SK-N-SH treated with all-trans-retinoic acid at 6 μM for 48 hours (cell line): ENCODE measurements around the gene MDFIC.

Experiments used
- ATAC-seq: fragments of 200-7000 bp; cut with Tn5 transposase; 3 replicates; pipeline ENCODE4 v1.9.1; 2020; ENCODE audit warnings: mild to moderate bottlenecking, moderate library complexity
- ARNTL ChIP-seq: fragments of 450-650 bp; formaldehyde crosslinking; IDR thresholded peaks from 2 replicates; pipeline ENCODE4 v1.5.0; 2020; ENCODE audit warnings: low read depth, mild to moderate bottlenecking, moderate library complexity, borderline replicate concordance
- BACH2 ChIP-seq: fragments of 250-450 bp; sonication (Bioruptor Pico); IDR thresholded peaks from 2 replicates; pipeline ENCODE4 v1.9.0; 2021; ENCODE audit warnings: mild to moderate bottlenecking, borderline replicate concordance
- CSDC2 ChIP-seq: fragments of 250-450 bp; sonication (Bioruptor Pico); IDR thresholded peaks from 2 replicates; pipeline ENCODE4 v1.5.0; 2020; ENCODE audit warnings: mild to moderate bottlenecking, moderate library complexity
- ESRRG ChIP-seq: fragments of 250-450 bp; sonication (Bioruptor Pico); IDR thresholded peaks from 2 replicates; pipeline ENCODE4 v1.6.1; 2021; ENCODE audit warnings: mild to moderate bottlenecking
- GLIS3 ChIP-seq: fragments of 250-450 bp; sonication (Bioruptor Pico); IDR thresholded peaks from 2 replicates; pipeline ENCODE4 v1.5.0; 2020; ENCODE audit warnings: mild to moderate bottlenecking, moderate library complexity
- OSR1 ChIP-seq: fragments of 250-450 bp; sonication (Bioruptor Pico); IDR thresholded peaks from 2 replicates; pipeline ENCODE4 v1.8.0; 2022; ENCODE audit warnings: moderate library complexity, mild to moderate bottlenecking, inconsistent platforms
- PATZ1 ChIP-seq: fragments of 250-450 bp; sonication (Bioruptor Pico); IDR thresholded peaks from 2 replicates; pipeline ENCODE4 v1.8.0; 2020; ENCODE audit warnings: mild to moderate bottlenecking, moderate library complexity, borderline replicate concordance
- POU6F1 ChIP-seq: fragments of 250-450 bp; sonication (Bioruptor Pico); IDR thresholded peaks from 2 replicates; pipeline ENCODE4 v1.8.0; 2021; ENCODE audit warnings: low read depth, mild to moderate bottlenecking, moderate library complexity, borderline replicate concordance
- PPARA ChIP-seq: fragments of 250-450 bp; sonication (Bioruptor Pico); IDR thresholded peaks from 2 replicates; pipeline ENCODE4 v1.5.0; 2020; ENCODE audit warnings: mild to moderate bottlenecking, borderline replicate concordance
- TOX ChIP-seq: fragments of 250-450 bp; sonication (Bioruptor Pico); IDR thresholded peaks from 2 replicates; pipeline ENCODE4 v1.8.0; 2021; ENCODE audit warnings: mild to moderate bottlenecking, moderate library complexity, borderline replicate concordance
- ZC3H10 ChIP-seq: fragments of 250-450 bp; sonication (Bioruptor Pico); IDR thresholded peaks from 2 replicates; pipeline ENCODE4 v1.5.1; 2021; ENCODE audit warnings: mild to moderate bottlenecking, moderate library complexity
- ZFP3 ChIP-seq: fragments of 250-450 bp; sonication (Bioruptor Pico); IDR thresholded peaks from 2 replicates; pipeline ENCODE4 v1.5.0; 2020; ENCODE audit warnings: mild to moderate bottlenecking, moderate library complexity
- ZNF565 ChIP-seq: fragments of 450-650 bp; formaldehyde crosslinking; conservative IDR thresholded peaks from 2 replicates; pipeline ENCODE4 v1.5.0; 2020; ENCODE audit warnings: low read depth, mild to moderate bottlenecking, moderate library complexity
- TF ChIP-seq, protein P1 (sequence below): fragments of 250-450 bp; sonication (Bioruptor Pico); IDR thresholded peaks from 2 replicates; pipeline ENCODE4 v1.5.0; 2020; ENCODE audit warnings: mild to moderate bottlenecking, moderate library complexity
- TF ChIP-seq, protein P2 (sequence below): fragments of 250-450 bp; sonication (Bioruptor Pico); IDR thresholded peaks from 2 replicates; pipeline ENCODE4 v1.5.1; 2020; ENCODE audit warnings: low read depth, mild to moderate bottlenecking, moderate library complexity

MDFIC gene

GRCh38 chr7:114976666-114977065, 54.8 kb downstream of the MDFIC start:
- no peak for ATAC-seq

DNA sequence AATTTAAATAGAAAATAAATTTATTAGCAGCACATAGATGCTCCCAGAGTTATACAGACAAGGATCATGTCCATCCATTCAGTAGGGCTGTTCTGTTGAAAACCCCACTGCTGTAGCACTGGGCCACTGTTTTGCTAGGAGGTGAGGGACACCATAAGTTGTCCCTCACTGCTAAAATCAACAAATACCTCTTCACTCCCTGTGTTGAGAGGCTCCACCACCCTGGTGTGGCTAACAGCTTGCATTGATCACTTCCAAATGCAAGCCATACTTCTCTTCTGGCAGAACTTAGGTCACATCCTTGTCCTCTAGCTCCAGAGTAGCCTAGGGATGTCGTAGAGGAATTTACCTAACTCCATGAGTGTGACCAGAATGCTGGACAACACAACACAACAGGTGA, 55.4 kb downstream of the MDFIC start:
- no peak for TF ChIP-seq OSR1 (CRISPR knock-in tag)
- TF ChIP-seq ARNTL (CRISPR knock-in tag) = no peak
- TF ChIP-seq ZFP3 (CRISPR knock-in tag) = no peak
- no peak for TF ChIP-seq PATZ1 (CRISPR knock-in tag)
- no peak for TF ChIP-seq CSDC2 (CRISPR knock-in tag)
- no peak for TF ChIP-seq POU6F1 (CRISPR knock-in tag)
- no peak for TF ChIP-seq BACH2
- TF ChIP-seq, protein P1, sequence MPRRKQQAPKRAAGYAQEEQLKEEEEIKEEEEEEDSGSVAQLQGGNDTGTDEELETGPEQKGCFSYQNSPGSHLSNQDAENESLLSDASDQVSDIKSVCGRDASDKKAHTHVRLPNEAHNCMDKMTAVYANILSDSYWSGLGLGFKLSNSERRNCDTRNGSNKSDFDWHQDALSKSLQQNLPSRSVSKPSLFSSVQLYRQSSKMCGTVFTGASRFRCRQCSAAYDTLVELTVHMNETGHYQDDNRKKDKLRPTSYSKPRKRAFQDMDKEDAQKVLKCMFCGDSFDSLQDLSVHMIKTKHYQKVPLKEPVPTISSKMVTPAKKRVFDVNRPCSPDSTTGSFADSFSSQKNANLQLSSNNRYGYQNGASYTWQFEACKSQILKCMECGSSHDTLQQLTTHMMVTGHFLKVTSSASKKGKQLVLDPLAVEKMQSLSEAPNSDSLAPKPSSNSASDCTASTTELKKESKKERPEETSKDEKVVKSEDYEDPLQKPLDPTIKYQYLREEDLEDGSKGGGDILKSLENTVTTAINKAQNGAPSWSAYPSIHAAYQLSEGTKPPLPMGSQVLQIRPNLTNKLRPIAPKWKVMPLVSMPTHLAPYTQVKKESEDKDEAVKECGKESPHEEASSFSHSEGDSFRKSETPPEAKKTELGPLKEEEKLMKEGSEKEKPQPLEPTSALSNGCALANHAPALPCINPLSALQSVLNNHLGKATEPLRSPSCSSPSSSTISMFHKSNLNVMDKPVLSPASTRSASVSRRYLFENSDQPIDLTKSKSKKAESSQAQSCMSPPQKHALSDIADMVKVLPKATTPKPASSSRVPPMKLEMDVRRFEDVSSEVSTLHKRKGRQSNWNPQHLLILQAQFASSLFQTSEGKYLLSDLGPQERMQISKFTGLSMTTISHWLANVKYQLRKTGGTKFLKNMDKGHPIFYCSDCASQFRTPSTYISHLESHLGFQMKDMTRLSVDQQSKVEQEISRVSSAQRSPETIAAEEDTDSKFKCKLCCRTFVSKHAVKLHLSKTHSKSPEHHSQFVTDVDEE (CRISPR knock-in tag) = no peak
- no peak for ATAC-seq

More at GRCh38 chr7:114976666-114977065, 54.8 kb downstream of the MDFIC start:
- TF ChIP-seq, protein P1 (CRISPR knock-in tag) = no peak
- TF ChIP-seq PPARA = no peak
- TF ChIP-seq, protein P2, sequence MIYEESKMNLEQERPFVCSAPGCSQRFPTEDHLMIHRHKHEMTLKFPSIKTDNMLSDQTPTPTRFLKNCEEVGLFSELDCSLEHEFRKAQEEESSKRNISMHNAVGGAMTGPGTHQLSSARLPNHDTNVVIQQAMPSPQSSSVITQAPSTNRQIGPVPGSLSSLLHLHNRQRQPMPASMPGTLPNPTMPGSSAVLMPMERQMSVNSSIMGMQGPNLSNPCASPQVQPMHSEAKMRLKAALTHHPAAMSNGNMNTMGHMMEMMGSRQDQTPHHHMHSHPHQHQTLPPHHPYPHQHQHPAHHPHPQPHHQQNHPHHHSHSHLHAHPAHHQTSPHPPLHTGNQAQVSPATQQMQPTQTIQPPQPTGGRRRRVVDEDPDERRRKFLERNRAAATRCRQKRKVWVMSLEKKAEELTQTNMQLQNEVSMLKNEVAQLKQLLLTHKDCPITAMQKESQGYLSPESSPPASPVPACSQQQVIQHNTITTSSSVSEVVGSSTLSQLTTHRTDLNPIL = no peak
- TF ChIP-seq POU6F1 (CRISPR knock-in tag) = no peak
- no peak for TF ChIP-seq ZC3H10
- no peak for TF ChIP-seq GLIS3 (CRISPR knock-in tag)
- TF ChIP-seq ZNF565 = no peak

GRCh38 chr7:114979388-114979787, 57.5 kb downstream of the MDFIC start:
- TF ChIP-seq OSR1 (CRISPR knock-in tag) (no peak), TOX (CRISPR knock-in tag) (no peak), ESRRG (CRISPR knock-in tag) (no peak), PPARA (no peak), GLIS3 (CRISPR knock-in tag) (no peak), ZFP3 (CRISPR knock-in tag) (no peak), CSDC2 (CRISPR knock-in tag) (no peak)
- TF ChIP-seq, protein P1 (CRISPR knock-in tag) = no peak
- no peak for ATAC-seq
